Measurements from ENCODE around the gene DLGAP4.

DLGAP4 gene

GRCh38 chr20:36274181-36274841 lies 31.8 kb upstream of the DLGAP4 start:
- DNase-seq = no peak

- DNase-seq = no peak
Measured at GRCh38 chr20:36275011-36275410, 31.1 kb upstream of the DLGAP4 start.

- no peak for DNase-seq
Measured at GRCh38 chr20:36275441-36276189, 30.5 kb upstream of the DLGAP4 start.

- no peak for DNase-seq
Measured at GRCh38 chr20:36277546-36277945, 28.6 kb upstream of the DLGAP4 start.

GRCh38 chr20:36279362-36279761 lies 26.8 kb upstream of the DLGAP4 start:
- DNase-seq = no peak

GRCh38 chr20:36279776-36280175 lies 26.4 kb upstream of the DLGAP4 start:
- DNase-seq = no peak

- no peak for DNase-seq
Measured at GRCh38 chr20:36281785-36282380, 24.3 kb upstream of the DLGAP4 start.

- no peak for DNase-seq
Measured at GRCh38 chr20:36284751-36285150, 21.4 kb upstream of the DLGAP4 start.

GRCh38 chr20:36285746-36286447 lies 20.2 kb upstream of the DLGAP4 start:
- DNase-seq = no peak

- no peak for DNase-seq
Measured at GRCh38 chr20:36297656-36298055, 8.5 kb upstream of the DLGAP4 start.

GRCh38 chr20:36298061-36298460 lies 8.1 kb upstream of the DLGAP4 start:
- DNase-seq = no peak

GRCh38 chr20:36298795-36299339 lies 7.3 kb upstream of the DLGAP4 start:
- no peak for DNase-seq

GRCh38 chr20:36299459-36299858 lies 6.7 kb upstream of the DLGAP4 start:
- DNase-seq = no peak

- DNase-seq = no peak
Measured at GRCh38 chr20:36301359-36302119, 4.6 kb upstream of the DLGAP4 start.

- DNase-seq = no peak
Measured at GRCh38 chr20:36303020-36303595, 3.0 kb upstream of the DLGAP4 start.

- no peak for DNase-seq
Measured at GRCh38 chr20:36303831-36304230, 2.3 kb upstream of the DLGAP4 start.

GRCh38 chr20:36304786-36305495 lies 1.2 kb upstream of the DLGAP4 start:
- DNase-seq = no peak

GRCh38 chr20:36306553-36307411 lies 643 bp downstream of the DLGAP4 start:
- DNase-seq = no peak

- DNase-seq = no peak
Measured at GRCh38 chr20:36307412-36308325, 1.5 kb downstream of the DLGAP4 start.
